HG03558 (cell line): ENCODE measurements around the gene DNAJC15.

ENCODE experiments used
- ATAC-seq: cut with Tn5 transposase; IDR thresholded peaks from one replicate; pipeline ENCODE4 v1.9.1; 2021; ENCODE audit warnings: moderate number of reproducible peaks; ENCODE audit not compliant: unreplicated experiment; ENCODE audit errors: extremely low read depth

The DNAJC15 gene

GRCh38 chr13:43116242-43116641 lies 92.9 kb downstream of the DNAJC15 start:
- no peak for ATAC-seq

- no peak for ATAC-seq
Observed at GRCh38 chr13:43118521-43118920, 95.1 kb downstream of the DNAJC15 start.

GRCh38 chr13:43119206-43119605 lies 95.8 kb downstream of the DNAJC15 start:
- ATAC-seq = no peak

GRCh38 chr13:43122791-43123190 lies 99.4 kb downstream of the DNAJC15 start:
- ATAC-seq = no peak

GRCh38 chr13:43123856-43124255 lies 100.5 kb downstream of the DNAJC15 start:
- no peak for ATAC-seq

GRCh38 chr13:43124490-43124889 lies 101.1 kb downstream of the DNAJC15 start:
- no peak for ATAC-seq

GRCh38 chr13:43126420-43126819 lies 103.0 kb downstream of the DNAJC15 start:
- ATAC-seq = no peak

- no peak for ATAC-seq
Observed at GRCh38 chr13:43127103-43127798, 103.9 kb downstream of the DNAJC15 start.

GRCh38 chr13:43127827-43128226 lies 104.4 kb downstream of the DNAJC15 start:
- no peak for ATAC-seq

- ATAC-seq = no peak
Observed at GRCh38 chr13:43128504-43128961, 105.1 kb downstream of the DNAJC15 start.

GRCh38 chr13:43129066-43129465 lies 105.7 kb downstream of the DNAJC15 start:
- ATAC-seq = no peak

- ATAC-seq = no peak
Observed at GRCh38 chr13:43129511-43130110, 106.2 kb downstream of the DNAJC15 start.

GRCh38 chr13:43132257-43132656 lies 108.9 kb downstream of the DNAJC15 start:
- ATAC-seq = no peak

GRCh38 chr13:43132911-43133310 lies 109.5 kb downstream of the DNAJC15 start:
- no peak for ATAC-seq

GRCh38 chr13:43133792-43134191 lies 110.4 kb downstream of the DNAJC15 start:
- no peak for ATAC-seq

- no peak for ATAC-seq
Observed at GRCh38 chr13:43134868-43135267, 111.5 kb downstream of the DNAJC15 start.

GRCh38 chr13:43135516-43135915 lies 112.1 kb downstream of the DNAJC15 start:
- no peak for ATAC-seq

- ATAC-seq = no peak
Observed at GRCh38 chr13:43136920-43137575, 113.7 kb downstream of the DNAJC15 start.

- no peak for ATAC-seq
Observed at GRCh38 chr13:43139211-43139610, 115.8 kb downstream of the DNAJC15 start.

- ATAC-seq = no peak
Observed at GRCh38 chr13:43139921-43140320, 116.5 kb downstream of the DNAJC15 start.

- ATAC-seq = no peak
Observed at GRCh38 chr13:43140985-43141384, 117.6 kb downstream of the DNAJC15 start.
